Activated CD4-positive, alpha-beta T cell treated with anti-CD3 and anti-CD28 coated beads, Interleukin-2, amount 50 U/mL, for 16 hours (primary cell): ENCODE results near the gene ZFP36L1.
"Not testable (repeated sequence)": the region's sequence is repeated elsewhere in the genome, so short reads cannot be mapped to it uniquely, and the experiment has no call there.

ENCODE experiments used
- DNase-seq: peaks from one replicate; pipeline ENCODE4 v3.0.0-alpha.2; 2020

Gene ZFP36L1

GRCh38 chr14:68783408-68784225 is 9.2 kb downstream of the ZFP36L1 start:
- DNase-seq, result no peak

DNA sequence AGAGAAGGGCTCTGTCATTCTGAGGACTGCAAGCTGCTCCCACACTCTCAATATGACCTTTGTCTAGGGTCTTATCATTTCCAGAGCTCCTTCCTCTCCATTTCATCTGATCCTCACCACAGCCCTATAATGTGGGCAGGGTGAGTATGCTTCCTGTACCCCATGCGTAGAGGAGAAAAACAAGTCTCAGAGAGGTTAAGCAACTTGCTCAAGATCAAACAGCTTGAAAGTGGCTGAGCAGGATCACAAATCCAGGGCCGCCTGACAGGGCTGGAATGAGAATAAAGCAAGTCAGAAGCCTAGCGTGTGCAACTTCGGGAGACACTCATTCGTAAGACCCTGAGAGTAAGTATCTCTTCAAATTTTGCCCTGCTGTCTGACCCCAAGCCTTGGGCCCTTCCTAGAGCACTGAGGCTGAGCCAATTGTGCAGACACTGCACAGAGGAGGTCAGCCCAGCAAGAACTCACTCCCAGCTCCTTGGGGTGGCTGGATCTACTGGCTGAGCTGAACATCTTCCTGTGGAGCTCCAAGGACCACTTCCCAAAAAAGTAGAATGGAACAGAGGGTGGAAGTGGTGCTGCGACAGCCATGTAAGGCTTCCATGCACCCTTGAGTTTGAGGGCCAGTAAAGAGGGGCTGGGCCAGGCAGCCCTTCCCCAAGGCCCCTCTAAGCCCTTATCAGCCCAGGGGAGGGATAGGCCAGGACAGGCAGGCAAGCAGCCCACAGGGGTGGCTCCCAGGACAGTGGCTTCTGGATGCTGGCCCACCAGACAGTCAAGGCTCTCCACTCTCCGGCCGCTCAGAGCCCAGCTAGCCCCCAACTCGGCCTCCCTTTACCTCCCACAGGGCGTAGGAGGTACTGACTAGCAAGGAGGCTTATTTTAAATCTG is 10.5 kb downstream of the ZFP36L1 start:
- DNase-seq, result peak; percentile 87

DNA sequence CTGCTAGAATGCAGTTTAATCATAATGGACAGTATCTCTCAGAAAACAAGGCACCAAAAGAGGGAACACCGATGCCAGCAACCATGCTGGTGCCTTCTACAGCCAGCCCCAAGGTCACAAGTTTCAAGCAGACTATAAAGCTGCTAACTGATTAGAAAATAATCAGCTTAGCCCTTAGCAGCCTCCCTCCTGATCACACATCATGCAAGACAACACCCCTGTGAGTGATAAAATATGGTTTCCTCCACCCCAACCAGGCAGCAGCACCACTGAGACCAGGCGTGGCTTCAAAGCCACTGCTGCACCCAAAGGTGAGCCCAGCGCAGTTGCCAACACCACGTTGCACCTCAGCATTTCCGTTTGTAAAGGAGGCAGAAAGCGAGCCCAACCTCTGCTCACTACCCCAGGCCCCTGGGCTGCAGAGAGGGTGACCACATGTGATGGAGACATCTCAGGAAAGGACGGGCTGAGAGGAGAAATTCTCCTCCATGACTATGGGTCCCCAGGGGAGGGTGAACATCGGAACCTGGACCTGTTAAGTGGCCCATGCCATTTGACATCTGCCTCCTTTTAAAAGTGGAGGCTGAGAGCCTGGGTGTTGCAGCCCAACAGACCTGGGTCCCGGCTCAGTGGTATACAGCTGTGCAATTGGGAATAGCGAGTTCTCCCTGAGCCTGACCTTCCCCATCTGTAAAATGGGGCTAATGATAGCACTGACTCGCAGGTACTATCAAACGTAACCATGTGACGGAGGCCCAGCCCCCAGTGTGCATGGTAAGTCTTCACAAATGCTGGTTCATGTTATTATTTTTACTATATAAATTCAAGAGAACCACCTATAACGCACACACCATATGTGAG is 11.5 kb downstream of the ZFP36L1 start:
- peak; percentile 81 for DNase-seq

DNA sequence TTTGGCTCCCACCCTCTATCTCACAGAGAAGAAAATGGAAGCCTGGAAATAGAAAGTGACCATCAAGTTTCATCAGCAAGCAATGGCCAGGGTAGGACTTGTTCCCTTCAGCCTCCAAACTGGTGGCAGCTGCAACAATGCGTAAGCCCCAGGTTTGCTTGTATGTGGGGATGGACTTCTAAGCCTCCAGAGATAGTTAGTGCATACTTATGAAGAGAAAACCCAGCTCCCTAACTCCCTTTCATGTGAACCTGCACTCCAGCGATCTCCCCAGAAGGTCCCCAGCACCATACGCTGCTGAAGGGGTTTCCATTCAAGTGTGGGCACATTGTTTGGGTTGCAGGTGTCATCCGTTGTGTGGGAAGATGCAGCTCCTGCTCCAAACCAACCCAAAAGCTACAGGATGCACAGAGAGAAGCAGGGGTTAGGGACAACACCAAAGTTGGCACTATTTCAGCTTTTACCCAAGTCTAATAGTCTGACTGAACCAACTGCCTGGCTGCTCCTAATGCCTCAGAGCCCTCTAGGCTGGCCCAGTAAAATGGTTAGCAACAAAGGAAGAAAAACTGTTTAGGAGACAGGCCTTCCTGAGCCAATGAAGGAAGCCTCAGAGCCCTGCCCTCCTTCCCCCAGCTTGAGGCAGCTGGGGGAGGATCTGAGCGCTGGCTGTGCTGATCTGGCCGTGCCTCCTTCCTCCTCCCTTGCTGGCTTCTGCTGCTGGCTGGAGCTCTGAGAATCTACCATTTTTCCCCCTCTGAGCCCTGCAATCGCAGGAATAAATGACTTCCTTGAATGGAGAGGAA is 12.3 kb downstream of the ZFP36L1 start:
- DNase-seq, result no peak

DNA sequence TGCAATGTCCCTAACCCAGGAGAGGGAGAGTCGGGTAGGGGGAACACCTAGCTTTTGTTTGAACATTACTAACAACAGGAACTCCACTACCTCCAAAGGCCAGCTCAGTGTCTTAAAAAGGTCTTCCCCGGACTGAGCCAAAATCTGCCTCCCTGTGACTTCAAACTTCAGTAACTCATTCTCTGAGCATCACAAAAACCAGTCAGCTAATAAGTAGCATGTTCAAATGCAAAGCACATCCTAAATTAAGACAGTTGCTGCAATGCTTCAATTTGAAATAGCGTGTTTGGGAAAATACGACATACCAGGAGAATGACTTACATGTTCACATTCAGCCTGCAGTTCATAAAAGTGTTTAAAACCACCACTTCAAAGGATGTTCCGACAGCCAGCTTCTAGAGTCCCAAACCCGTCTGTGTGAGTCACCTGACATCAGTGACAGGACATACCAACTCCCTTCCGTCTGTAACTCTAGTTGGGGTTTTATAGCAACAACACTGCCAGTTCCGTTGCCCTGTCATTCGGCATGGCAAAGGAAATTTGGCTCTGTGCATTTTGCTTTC is 13.0 kb downstream of the ZFP36L1 start:
- peak; percentile 78 for DNase-seq

- no peak for DNase-seq
Measured at GRCh38 chr14:68777644-68778043, 15.2 kb downstream of the ZFP36L1 start.

DNA sequence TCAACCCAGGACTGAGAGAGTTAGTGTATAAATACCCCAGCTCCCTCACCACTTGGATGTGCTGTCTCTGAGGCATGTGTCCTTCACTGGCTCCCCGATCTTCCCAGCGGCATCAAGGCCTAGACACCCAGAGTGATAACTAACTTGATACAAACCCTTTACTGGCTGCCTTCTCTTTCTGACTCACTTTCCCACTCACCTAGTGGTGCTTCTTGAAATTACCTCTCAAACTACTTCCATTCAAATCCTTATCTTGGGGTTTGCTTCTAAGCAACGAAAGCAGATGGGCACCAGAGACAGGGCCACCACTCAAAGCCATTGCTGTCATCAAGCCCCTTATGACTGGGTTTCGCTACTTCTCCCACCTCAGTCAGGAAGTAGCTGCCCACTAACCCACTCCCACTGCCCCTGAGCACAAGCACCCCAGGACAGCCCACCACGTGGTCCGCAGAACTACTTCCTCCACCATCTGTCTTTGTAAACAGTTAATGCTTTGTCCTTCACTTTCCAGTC is 17.2 kb downstream of the ZFP36L1 start:
- DNase-seq, result no peak

- no peak for DNase-seq
Measured at GRCh38 chr14:68774771-68775613, 17.9 kb downstream of the ZFP36L1 start.

DNA sequence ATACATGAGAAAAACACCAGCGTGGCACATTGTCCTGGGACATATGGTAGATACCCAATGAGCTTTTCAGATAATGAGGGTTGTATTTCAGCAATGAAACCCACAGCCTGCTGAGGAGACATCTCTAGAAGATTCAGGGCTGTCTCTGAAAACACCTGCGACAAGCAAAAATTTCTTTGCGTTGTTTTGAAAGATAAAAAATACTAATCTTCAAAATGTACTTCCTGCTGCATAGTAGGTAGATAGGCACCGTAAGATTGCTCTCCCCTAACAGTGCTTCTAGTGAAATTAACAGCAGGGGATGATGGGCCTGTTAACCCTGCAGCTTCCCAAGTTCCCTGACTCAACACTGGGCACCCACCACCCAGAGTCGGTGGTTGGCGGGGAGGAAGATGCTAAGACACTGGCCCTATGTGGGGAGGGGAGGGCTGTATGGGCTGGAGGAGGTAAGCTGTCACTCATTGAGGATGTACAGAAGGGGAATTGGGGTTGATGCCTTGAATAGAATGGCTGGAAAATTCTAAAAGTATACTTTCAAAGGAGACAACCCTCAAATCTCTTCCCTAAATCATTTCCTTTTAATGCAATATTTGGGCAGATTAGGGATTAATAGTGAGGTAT is 20.0 kb downstream of the ZFP36L1 start:
- DNase-seq, result no peak

- DNase-seq, result no peak
Measured at GRCh38 chr14:68771631-68772030, 21.2 kb downstream of the ZFP36L1 start.

DNA sequence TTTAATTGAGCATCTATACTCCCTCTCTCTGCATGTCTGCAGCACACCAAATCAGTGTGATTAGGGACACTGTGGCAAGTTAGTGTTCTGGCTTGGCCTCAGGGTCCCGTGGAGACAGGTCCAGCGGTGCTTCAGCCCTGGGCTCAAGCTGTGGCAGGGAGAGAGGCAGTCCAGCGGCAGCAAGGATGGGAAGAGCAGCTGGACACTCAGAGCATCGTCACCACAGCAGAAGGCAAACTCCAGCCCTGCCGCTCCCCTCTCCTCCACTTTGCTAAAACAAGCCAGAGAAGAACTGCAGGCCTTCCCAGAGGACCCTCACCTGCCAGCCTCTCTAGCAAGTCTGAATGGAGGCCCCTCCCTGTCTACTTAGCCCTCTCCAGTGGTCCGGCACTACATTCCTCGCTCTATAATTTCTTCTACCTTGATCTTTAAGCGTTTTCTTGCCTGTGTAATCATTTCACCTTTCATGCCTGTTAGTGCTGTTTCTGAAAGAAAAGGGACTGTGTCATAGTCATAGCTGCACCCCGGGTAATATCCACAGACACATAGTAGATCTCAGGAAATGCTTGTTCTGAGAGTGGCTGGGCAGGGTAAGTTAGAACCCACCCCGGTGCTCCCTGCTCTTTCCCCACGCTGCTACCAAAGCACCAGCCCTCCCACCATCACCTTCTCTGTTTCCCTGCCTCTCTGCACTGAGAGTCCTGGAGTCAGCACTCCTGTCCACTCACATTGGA is 22.1 kb downstream of the ZFP36L1 start:
- DNase-seq, result no peak

DNA sequence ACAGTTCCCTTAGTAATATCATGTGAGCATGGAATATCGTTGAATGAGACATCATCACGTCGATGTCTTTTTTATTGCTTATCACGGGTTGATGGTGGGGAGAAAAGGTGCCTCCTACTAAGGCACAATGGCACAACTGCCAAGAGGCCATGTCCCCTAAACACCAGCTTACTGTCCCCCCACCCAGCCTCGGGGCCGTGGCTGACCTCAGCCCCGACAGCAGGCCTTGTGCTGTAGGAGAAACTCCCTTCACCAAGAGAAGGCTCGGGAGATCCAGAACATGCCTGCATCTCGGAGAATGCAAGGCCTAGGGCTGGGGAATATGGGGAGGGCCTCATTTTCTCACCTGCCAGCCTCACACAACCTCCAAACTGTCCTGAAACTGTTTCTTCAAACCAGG is 22.8 kb downstream of the ZFP36L1 start:
- DNase-seq, result no peak

DNA sequence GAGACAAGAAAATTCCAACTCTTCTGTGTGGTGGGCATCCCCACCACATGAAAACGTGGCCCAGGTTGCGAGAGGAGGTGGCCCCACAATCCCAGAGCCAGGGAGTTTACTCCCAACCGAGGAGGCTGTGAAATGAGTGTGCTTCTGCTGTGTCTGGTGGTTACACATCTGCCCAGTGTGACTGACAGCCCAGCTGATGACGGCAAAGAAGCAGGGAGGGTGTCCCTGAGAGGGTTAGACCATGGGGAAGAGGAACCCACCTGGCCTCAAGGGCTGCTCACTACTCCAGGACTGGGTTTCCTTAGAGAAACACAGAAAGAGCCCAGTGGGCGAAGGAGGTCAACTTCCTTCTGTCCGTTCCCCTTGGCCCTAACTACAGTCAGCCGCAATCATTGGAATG is 24.6 kb downstream of the ZFP36L1 start:
- no peak for DNase-seq

- DNase-seq, result no peak
Measured at GRCh38 chr14:68767248-68767645, 25.6 kb downstream of the ZFP36L1 start.

- DNase-seq, result no peak
Measured at GRCh38 chr14:68766299-68767247, 26.3 kb downstream of the ZFP36L1 start.

DNA sequence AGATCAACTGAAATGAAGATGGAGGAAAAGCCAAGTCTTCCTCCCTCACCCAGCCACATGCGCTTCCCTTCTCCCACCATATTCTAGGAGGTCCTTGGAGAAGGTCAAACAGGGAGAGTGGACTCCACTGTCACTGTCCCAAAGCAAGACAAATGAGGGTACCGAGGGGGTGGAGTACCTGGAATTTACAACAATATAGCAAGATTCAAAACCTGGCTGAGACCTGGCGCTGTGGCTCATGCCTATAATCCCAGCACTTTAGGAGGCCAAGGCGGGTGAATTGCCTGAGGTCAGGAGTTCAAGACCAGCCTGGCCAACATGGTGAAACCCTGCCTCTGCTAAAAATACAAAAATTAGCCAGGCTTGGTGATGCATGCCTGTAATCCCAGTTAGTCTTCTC is 29.0 kb downstream of the ZFP36L1 start:
- not testable (repeated sequence) for DNase-seq

- no peak for DNase-seq
Measured at GRCh38 chr14:68762953-68763764, 29.7 kb downstream of the ZFP36L1 start.
